Effector memory CD4-positive, alpha-beta T cell (primary cell): ENCODE measurements around the gene EIPR1.
"Not testable (repeated sequence)": the region's sequence is repeated elsewhere in the genome, so short reads cannot be mapped to it uniquely, and the experiment has no call there.

Source experiments
- DNase-seq, 3 donors: peaks; one replicate each; pipeline ENCODE4 v3.0.0-alpha.2; 2020
- H3K27ac ChIP-seq: 2 replicates; pipeline ENCODE4 v1.7.0; 2013; ENCODE audit warnings: mild to moderate bottlenecking, low read length, moderate library complexity; ENCODE audit not compliant: insufficient read depth, poor library complexity, severe bottlenecking
- H3K27me3 ChIP-seq: replicated peaks from 2 replicates; pipeline ENCODE4 v1.7.0; 2013; ENCODE audit warnings: mild to moderate bottlenecking, low read length; ENCODE audit not compliant: insufficient read depth, control insufficient read depth, poor library complexity, severe bottlenecking
- H3K36me3 ChIP-seq: 2 replicates; pipeline ENCODE4 v1.7.0; 2013; ENCODE audit warnings: mild to moderate bottlenecking, low read length, moderate library complexity; ENCODE audit not compliant: control insufficient read depth, insufficient read depth
- H3K4me1 ChIP-seq: 2 replicates; pipeline ENCODE4 v1.7.0; 2013; ENCODE audit warnings: low read length, mild to moderate bottlenecking; ENCODE audit not compliant: control insufficient read depth, insufficient read depth, poor library complexity, severe bottlenecking
- H3K4me3 ChIP-seq: 2 replicates; pipeline ENCODE4 v1.7.0; 2013; ENCODE audit warnings: low read length, low read depth, mild to moderate bottlenecking; ENCODE audit not compliant: insufficient read depth, poor library complexity, severe bottlenecking
- H3K9me3 ChIP-seq: 2 replicates; pipeline ENCODE4 v1.7.0; 2013; ENCODE audit warnings: mild to moderate bottlenecking, low read length, moderate library complexity; ENCODE audit not compliant: control insufficient read depth

Gene EIPR1

DNA sequence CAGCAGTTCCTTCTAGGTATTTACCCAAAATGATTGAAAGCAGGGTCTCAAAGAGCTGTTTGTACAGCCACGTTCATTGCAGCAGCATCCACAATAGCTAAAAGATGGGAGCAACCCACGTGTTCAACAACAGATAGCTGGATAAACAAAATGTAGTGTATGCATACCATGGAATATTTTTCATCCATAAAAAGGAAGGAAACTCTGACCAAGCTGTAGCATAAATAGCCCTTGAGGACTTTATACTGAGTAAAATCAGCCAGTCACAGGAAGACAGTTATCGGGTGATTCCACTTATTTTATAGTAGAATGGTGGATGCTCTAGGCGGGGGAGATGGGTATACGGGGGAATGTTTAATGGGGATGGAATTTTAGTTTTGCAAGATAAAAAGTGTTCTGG, 9.4 kb upstream of the EIPR1 start:
- no peaks in the 10 kb centered on the region for H3K4me1 ChIP-seq
- DNase-seq, result no peak
- H3K27me3 ChIP-seq, result no peaks in the 10 kb centered on the region
- no peaks in the 10 kb centered on the region for H3K9me3 ChIP-seq
- H3K36me3 ChIP-seq, result peaks cover 32% of the 10 kb centered on the region
- no peak overlapping the region for H3K27ac ChIP-seq
- H3K4me3 ChIP-seq, result no peak overlapping the region

DNA sequence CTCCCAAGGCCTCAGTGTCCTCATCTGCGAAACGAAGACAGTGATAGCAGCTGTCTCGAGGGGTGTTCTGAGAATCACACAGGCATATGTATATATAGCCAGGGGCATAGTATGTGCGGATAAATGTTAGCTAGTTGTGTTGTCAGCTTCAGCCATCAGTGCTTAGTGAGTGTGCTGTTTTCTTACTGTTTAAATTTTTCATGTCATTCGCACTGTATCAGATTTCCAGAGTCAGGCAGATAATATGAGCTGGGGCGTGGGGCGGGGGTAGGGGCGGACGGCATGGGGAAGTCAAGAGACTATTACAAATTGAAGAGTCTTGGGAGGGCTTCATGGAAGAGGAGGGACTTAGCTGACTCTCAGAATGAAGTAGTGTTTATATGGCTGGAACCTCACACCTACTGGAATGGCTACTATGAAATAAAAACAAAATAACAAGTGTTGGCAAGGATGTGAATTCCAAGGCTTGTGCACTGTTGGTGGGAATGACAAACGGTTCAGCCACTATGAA, 8.9 kb upstream of the EIPR1 start:
- DNase-seq, result no peak
- no peak overlapping the region for H3K4me3 ChIP-seq
- H3K27me3 ChIP-seq, result no peaks in the 10 kb centered on the region
- no peak overlapping the region for H3K27ac ChIP-seq
- peaks cover 29% of the 10 kb centered on the region for H3K36me3 ChIP-seq
- no peaks in the 10 kb centered on the region for H3K9me3 ChIP-seq
- H3K4me1 ChIP-seq, result no peaks in the 10 kb centered on the region

DNA sequence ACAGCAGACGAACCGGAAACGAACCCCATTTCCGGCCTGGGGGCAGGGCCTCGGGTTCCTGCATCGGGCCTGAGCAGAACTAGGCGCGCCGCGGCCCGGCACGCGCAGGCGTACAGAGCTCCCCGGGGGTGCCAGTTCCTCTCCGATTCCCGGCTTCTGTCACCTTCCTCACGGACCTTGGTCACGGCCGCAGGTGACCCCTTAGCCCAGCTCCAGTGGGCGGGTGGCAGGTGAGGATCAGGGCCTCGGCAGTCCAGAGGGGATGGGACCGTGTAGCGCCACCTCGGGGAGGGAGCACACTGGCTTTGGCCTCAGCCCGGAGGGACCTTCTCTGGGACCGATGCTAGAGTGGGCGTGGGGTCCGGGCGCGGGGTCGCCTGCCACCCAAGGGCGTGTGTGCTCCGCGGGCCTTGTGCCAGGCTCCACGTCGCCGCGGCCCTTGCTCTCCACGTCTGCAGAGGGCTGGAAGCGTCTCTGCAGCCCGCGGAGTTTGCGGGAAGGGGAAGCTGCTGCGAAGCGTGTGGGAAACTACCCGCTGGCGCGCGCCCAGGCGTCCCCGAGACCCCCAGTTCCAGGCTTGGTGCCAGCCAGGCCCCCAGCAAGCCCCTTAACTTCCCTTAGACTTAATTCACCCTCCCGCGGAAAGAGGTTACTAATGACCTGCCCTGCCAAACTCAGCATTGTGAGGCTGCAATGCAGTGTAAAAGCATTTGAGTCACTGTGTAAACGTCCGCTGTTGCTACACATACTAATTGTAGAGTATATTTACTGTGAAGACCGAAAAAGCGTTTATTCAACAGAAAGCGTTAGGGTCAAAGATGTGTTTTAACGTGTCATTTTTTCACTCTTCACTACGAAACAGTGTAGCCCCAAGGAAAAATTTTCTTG, 2.3 kb upstream of the EIPR1 start, which contains the start of gene TRAPPC12:
Gene TRAPPC12, plus strand, starts transcription at position 48 of the 888 bp plus-strand sequence. CDS start 7,930 bp downstream, outside the sequence.
- H3K36me3 ChIP-seq, result no peaks in the 10 kb centered on the region
- peak within 1 kb of the TSS; percentile 93 for H3K27ac ChIP-seq
- H3K9me3 ChIP-seq, result no peaks in the 10 kb centered on the region
- DNase-seq, result peak; percentile 84 to 90 (median 86)
- no peaks in the 10 kb centered on the region for H3K27me3 ChIP-seq
- peaks cover 19% of the 10 kb centered on the region for H3K4me1 ChIP-seq
- H3K4me3 ChIP-seq, result peak within 1 kb of the TSS; percentile 85

DNA sequence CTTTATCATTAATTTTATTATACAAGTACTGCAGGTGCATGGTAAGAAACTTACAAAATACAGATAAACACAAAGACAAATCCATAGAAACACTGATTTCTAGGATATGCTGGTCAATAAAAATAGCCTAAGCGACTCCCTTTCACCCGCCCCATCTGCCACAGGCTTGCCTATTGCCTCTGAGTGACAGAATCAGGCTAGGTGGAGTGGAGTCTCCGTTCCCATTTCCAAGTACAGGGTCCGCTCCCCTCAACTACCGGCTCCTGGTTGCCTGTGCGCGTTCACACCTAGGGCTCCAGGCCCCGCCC, 1.7 kb upstream of the EIPR1 start:
- no peaks in the 10 kb centered on the region for H3K27me3 ChIP-seq
- H3K27ac ChIP-seq, result peak overlapping the region; percentile 84
- DNase-seq, result no peak
- H3K36me3 ChIP-seq, result no peaks in the 10 kb centered on the region
- no peaks in the 10 kb centered on the region for H3K9me3 ChIP-seq
- peak overlapping the region; percentile 81 for H3K4me3 ChIP-seq
- peaks cover 19% of the 10 kb centered on the region for H3K4me1 ChIP-seq

DNA sequence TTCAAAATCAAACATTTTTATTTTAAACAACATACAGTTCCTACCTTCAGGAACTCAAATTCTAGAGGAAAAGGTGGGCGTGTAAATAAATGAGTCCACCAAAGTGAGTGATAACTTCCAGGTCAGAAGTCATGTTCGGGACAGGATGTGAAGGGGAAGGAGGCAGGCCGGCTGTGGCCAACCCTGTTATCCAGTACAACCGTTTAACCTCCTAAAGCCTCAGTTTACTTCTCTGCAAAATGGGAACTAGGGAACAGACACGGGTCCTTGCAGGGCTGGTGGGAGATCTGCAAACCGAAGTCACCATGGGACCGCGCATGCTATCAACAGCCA, 373 bp downstream of the EIPR1 start:
- no peak for DNase-seq
- H3K27me3 ChIP-seq, result no peaks in the 10 kb centered on the region
- H3K27ac ChIP-seq, result peak overlapping the region; percentile 93
- H3K36me3 ChIP-seq, result no peaks in the 10 kb centered on the region
- H3K4me3 ChIP-seq, result peak overlapping the region; percentile 85
- H3K9me3 ChIP-seq, result no peaks in the 10 kb centered on the region
- H3K4me1 ChIP-seq, result peaks cover 19% of the 10 kb centered on the region

DNA sequence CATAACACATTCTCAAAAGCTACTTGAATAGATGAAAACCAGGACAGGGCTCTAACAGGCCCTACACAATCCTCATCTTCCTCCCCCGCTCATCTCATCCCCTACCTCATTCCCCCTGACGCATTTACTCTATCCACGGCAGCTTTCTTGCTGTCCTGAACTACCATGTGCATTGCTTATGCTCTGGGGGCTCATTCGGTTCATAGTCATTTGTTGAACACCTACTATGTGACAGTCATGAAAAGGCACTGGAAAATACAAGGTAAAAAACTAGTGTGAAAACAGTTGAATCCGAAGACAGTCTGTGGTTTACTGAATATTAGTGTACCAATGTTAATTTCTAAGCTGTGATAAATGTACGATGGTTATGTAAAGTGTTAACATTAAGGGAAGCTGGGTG, 797 bp downstream of the EIPR1 start:
- Histone ChIP-seq H3K27me3 (no peaks in the 10 kb centered on the region), H3K9me3 (no peaks in the 10 kb centered on the region), H3K4me1 (peaks cover 19% of the 10 kb centered on the region), H3K4me3 (peak overlapping the region; percentile 85), H3K27ac (no peak overlapping the region), H3K36me3 (no peaks in the 10 kb centered on the region)
- DNase-seq, result no peak

DNA sequence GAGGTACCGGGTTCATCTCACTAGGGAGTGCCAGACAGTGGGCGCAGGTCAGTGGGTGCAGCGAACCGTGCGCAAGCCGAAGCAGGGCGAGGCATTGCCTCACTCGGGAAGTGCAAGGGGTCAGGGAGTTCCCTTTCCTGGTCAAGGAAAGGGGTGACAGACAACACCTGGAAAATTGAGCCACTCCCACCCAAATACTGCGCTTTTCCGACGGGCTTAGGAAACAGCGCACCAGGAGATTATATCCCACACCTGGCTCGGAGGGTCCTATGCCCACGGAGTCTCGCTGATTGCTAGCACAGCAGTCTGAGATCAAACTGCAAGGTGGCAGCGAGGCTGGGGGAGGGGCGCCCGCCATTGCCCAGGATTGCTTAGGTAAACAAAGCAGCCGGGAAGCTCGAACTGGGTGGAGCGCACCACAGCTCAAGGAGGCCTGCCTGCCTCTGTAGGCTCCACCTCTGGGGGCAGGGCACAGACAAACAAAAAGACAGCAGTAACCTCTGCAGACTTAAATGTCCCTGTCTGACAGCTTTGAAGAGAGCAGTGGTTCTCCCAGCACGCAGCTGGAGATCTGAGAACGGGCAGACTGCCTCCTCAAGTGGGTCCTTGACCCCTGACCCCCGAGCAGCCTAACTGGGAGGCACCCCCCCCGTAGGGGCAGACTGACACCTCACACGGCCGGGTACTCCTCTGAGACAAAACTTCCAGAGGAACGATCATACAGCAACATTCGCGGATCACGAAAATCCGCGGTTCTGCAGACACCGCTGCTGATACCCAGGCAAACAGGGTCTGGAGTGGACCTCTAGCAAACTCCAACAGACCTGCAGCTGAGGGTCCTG, 8.1 kb downstream of the EIPR1 start:
- not testable (repeated sequence) for H3K4me1 ChIP-seq, H3K27ac ChIP-seq, H3K4me3 ChIP-seq, H3K9me3 ChIP-seq, DNase-seq, H3K36me3 ChIP-seq, H3K27me3 ChIP-seq

DNA sequence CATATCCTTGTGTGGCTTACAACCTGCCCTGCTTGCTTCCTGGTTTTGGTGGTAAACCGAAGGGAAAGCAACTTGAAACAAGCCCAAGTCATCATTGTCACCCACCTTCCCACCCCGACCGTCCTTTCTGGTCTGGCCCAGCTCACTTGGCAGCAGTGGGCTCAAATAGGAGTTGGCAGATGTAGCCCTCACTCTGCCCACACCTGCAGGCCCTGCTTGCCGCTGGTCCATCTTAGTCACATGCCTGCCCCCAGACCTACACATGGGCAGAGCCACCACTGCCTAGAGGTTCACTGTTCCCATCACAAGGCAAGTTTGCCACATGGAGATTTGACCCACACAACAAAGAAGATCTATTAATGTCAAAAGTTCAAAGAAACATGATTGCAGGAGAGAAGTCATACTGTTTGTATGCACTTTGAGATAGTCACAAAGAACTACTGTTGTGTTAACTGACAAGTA, 9.3 kb downstream of the EIPR1 start:
- H3K9me3 ChIP-seq, result no peaks in the 10 kb centered on the region
- no peak overlapping the region for H3K27ac ChIP-seq
- H3K36me3 ChIP-seq, result no peaks in the 10 kb centered on the region
- H3K4me3 ChIP-seq, result no peak overlapping the region
- no peaks in the 10 kb centered on the region for H3K27me3 ChIP-seq
- DNase-seq, result no peak
- no peaks in the 10 kb centered on the region for H3K4me1 ChIP-seq

DNA sequence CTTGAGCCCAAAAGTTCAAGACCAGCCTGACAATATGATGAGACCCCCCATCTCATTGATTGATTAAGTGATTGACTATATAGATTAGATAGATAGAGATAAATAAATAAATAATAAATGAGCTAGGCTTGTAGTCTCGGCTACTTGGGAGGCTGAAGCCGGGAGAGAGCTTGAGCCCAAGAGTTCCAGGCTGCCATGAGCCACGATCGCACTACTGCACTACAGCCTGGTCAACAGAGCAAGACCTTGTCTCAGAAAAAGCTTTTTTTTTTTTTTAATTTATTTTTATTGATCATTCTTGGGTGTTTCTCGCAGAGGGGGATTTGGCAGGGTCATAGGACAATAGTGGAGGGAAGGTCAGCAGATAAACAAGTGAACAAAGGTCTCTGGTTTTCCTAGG, 12.4 kb downstream of the EIPR1 start:
- no peaks in the 10 kb centered on the region for H3K36me3 ChIP-seq
- DNase-seq, result no peak
- no peak overlapping the region for H3K4me3 ChIP-seq
- H3K4me1 ChIP-seq, result no peaks in the 10 kb centered on the region
- no peaks in the 10 kb centered on the region for H3K27me3 ChIP-seq
- H3K9me3 ChIP-seq, result no peaks in the 10 kb centered on the region
- no peak overlapping the region for H3K27ac ChIP-seq
